Measurements from ENCODE around the gene OTOF.
"Not testable (repeated sequence)": the region's sequence is repeated elsewhere in the genome, so short reads cannot be mapped to it uniquely, and the experiment has no call there.

Gene OTOF

GRCh38 chr2:26479131-26479788 lies 1.3 kb upstream of the OTOF start:
- no peak for DNase-seq

- DNase-seq = no peak
Measured at GRCh38 chr2:26478366-26478765, 442 bp upstream of the OTOF start.

- DNase-seq = no peak
Measured at GRCh38 chr2:26477126-26477910, 606 bp downstream of the OTOF start.

- no peak for DNase-seq
Measured at GRCh38 chr2:26475832-26476501, 2.0 kb downstream of the OTOF start.

- no peak for DNase-seq
Measured at GRCh38 chr2:26475037-26475436, 2.9 kb downstream of the OTOF start.

GRCh38 chr2:26474261-26474785 lies 3.6 kb downstream of the OTOF start:
- no peak for DNase-seq

- no peak for DNase-seq
Measured at GRCh38 chr2:26473796-26474195, 4.1 kb downstream of the OTOF start.

- no peak for DNase-seq
Measured at GRCh38 chr2:26472821-26473655, 4.9 kb downstream of the OTOF start.

- no peak for DNase-seq
Measured at GRCh38 chr2:26471766-26472706, 5.9 kb downstream of the OTOF start.

- no peak for DNase-seq
Measured at GRCh38 chr2:26471289-26471688, 6.6 kb downstream of the OTOF start.

- DNase-seq = no peak
Measured at GRCh38 chr2:26470601-26471260, 7.2 kb downstream of the OTOF start.

GRCh38 chr2:26469955-26470354 lies 8.0 kb downstream of the OTOF start:
- no peak for DNase-seq

- peak; percentile 52 for DNase-seq
Measured at GRCh38 chr2:26469092-26469710, 8.7 kb downstream of the OTOF start.

GRCh38 chr2:26468544-26468943 lies 9.4 kb downstream of the OTOF start:
- not testable (repeated sequence) for DNase-seq

- DNase-seq = no peak
Measured at GRCh38 chr2:26466662-26467310, 11.1 kb downstream of the OTOF start.

- no peak for DNase-seq
Measured at GRCh38 chr2:26465981-26466471, 11.9 kb downstream of the OTOF start.

GRCh38 chr2:26465266-26465925 lies 12.5 kb downstream of the OTOF start:
- DNase-seq = no peak

- no peak for DNase-seq
Measured at GRCh38 chr2:26464390-26465265, 13.3 kb downstream of the OTOF start.
